OCI-M1 (cell line): ENCODE results near the gene HSPA4.

ENCODE experiments used
- DNase-seq: peaks from one replicate; lab custom pipeline; 2025; lab: John Stamatoyannopoulos, UW

HSPA4 gene

GRCh38 chr5:133106343-133106742, 54.5 kb downstream of the HSPA4 start:
- no peak for DNase-seq

- DNase-seq: no peak
Measured at GRCh38 chr5:133106761-133107572, 55.2 kb downstream of the HSPA4 start.

- peak; percentile 51 for DNase-seq
Measured at GRCh38 chr5:133108481-133108921, 56.7 kb downstream of the HSPA4 start.

GRCh38 chr5:133109655-133110483, 58.1 kb downstream of the HSPA4 start:
- no peak for DNase-seq

- DNase-seq: no peak
Measured at GRCh38 chr5:133110709-133111108, 58.9 kb downstream of the HSPA4 start.

GRCh38 chr5:133111299-133111698, 59.5 kb downstream of the HSPA4 start:
- peak; percentile 86 for DNase-seq

- no peak for DNase-seq
Measured at GRCh38 chr5:133112026-133112660, 60.3 kb downstream of the HSPA4 start.

GRCh38 chr5:133113331-133114061, 61.7 kb downstream of the HSPA4 start:
- DNase-seq: no peak

- no peak for DNase-seq
Measured at GRCh38 chr5:133114166-133114932, 62.5 kb downstream of the HSPA4 start.

GRCh38 chr5:133114933-133115310, 63.1 kb downstream of the HSPA4 start:
- no peak for DNase-seq

- no peak for DNase-seq
Measured at GRCh38 chr5:133116601-133117000, 64.8 kb downstream of the HSPA4 start.

GRCh38 chr5:133117166-133117911, 65.5 kb downstream of the HSPA4 start:
- DNase-seq: no peak

GRCh38 chr5:133117912-133118445, 66.2 kb downstream of the HSPA4 start:
- DNase-seq: no peak

GRCh38 chr5:133118741-133119140, 66.9 kb downstream of the HSPA4 start:
- no peak for DNase-seq

- no peak for DNase-seq
Measured at GRCh38 chr5:133119233-133119711, 67.5 kb downstream of the HSPA4 start.

GRCh38 chr5:133120156-133120750, 68.4 kb downstream of the HSPA4 start:
- no peak for DNase-seq

- DNase-seq: no peak
Measured at GRCh38 chr5:133121080-133121479, 69.3 kb downstream of the HSPA4 start.

GRCh38 chr5:133121611-133122150, 69.9 kb downstream of the HSPA4 start:
- no peak for DNase-seq

- no peak for DNase-seq
Measured at GRCh38 chr5:133122711-133123110, 70.9 kb downstream of the HSPA4 start.
